Activated T-helper 1 cell treated with Interleukin-2 at 50 U/mL for 16 hours (primary cell): ENCODE results near the gene FBXL16.
"Not testable (repeated sequence)": the region's sequence is repeated elsewhere in the genome, so short reads cannot be mapped to it uniquely, and the experiment has no call there.

Experiments used
- DNase-seq: peaks from one replicate; pipeline ENCODE4 v3.0.0-alpha.2; 2020; ENCODE audit warnings: low read depth

FBXL16 gene

GRCh38 chr16:722835-723633 is 17.4 kb upstream of the FBXL16 start:
- DNase-seq: no peak

DNA sequence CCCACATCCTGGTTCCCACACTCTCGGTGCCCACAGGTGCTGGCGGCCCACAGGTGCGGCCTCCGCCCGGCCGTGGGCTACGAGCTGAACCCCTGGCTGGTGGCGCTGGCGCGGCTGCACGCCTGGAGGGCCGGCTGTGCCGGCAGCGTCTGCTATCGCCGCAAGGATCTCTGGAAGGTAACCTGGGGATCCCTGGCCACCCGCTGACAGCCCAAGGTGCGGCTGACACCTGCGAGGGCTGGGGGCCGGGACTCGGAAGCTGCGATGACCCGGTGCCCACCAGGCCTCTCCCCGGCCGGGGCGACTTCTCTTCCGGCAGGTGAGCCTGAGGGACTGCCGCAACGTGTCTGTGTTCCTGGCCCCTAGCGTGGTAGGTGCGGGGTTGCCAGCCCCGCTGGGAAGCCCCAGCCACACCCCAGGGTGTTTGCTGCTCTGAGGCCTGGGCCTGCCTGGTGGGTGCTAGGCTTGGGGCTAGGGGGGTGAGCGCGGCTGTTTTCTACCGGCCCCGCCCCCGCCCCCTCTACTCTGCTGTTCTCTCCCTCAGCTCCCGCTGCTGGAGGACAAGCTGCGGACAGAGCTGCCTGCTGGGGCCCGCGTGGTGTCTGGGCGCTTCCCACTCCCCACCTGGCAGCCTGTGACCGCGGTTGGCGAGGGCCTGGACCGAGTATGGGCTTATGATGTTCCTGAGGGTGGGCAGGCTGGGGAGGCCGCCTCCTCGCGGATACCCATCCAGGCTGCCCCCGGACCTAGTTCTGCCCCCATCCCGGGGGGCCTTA is 16.4 kb upstream of the FBXL16 start:
- no peak for DNase-seq

GRCh38 chr16:720990-721764 is 15.6 kb upstream of the FBXL16 start, which contains the start of gene ANTKMT:
Gene ANTKMT (plus strand): TSS chr16:721146. CDS start chr16:721275, 129 bp downstream.
- peak; percentile 61 for DNase-seq

DNA sequence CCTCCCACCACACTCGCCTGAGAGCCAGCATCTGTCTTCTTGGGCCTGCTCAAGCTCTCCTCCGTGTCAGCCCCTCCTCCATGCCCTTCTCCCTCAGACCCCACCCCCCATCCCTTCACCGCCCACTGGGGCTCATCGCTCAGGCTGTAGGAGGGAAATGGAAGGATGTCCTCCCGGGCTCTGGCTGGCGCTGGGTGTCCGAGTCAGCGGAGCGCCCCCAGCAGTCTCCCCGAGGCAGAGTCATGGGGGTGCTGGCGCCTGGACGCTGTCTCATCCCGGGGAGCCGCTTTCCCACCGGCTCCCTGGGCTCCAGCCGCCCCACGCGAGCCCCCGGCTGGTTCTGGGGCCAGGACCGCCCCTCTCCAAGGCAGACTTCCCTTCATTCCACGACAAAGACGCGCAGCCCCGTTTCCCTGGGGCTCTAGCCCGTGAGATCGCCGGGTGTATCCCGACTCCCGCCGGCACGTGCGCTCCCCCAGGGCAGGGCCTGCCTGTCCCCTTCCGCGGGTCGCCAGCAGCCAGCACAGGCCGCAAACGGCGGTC is 14.9 kb upstream of the FBXL16 start:
- DNase-seq: no peak

- no peak for DNase-seq
These were observed 14.3 kb upstream of the FBXL16 start for GRCh38 chr16:719815-720446.

GRCh38 chr16:718922-719321 is 13.3 kb upstream of the FBXL16 start:
- DNase-seq: no peak

DNA sequence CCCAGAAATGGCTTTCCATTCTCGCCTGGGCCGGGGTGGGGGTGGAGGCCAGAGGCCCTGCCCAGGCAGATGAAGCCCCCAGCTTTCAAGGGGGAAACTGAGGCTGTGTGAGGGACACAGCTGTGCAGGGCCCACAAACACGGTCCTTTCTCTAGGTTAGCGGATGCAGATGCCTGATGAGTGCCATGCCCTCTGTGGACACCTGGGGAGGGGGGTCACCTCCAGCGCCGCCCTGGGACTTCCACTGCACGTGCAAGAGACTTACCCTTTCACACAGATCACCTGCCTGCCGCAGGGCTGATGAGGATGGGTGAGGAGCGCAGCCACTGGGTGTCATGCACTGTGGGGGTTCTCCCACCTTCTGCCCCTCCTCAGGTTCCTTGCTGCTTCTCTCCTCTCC is 12.8 kb upstream of the FBXL16 start:
- DNase-seq: no peak

DNA sequence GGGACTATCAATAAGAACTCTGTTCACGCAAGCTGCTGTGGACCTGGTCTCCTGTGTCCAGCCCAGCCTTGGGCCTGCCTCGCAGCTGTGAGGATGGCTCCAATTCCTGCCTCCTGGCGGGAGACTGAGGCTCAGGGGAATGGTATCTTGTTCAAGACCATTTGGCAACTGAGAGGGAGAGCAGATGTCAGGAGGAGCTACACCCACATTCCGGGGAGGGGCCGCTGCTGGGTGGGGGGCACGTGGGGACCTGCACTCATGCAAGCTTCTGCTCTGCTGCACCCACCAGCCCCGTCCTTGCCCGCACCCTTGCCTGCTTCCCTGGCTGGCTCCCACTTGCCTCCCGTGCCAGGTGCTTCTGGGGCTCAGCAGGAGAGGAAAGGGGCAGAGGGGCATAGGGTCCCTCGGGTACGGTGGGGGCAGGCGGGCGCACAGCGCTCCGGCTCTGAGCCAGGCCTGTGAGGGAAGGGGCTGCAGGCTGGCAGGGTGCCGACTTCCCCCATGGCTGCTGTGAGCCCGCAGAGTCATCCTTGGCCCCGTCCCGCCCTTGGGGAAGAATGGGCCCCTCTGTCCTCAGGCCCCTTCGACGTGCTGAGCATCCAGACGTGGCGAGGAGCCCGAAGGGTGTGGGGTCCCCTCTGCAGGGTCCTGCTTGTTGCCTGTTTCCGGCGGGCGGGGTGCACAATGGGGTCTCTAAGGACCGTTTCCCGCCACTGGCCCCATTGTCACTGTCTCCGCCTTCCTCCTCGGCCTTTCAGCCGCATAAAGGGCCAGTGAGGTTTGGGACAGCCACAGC is 12.0 kb upstream of the FBXL16 start:
- DNase-seq: no peak

DNA sequence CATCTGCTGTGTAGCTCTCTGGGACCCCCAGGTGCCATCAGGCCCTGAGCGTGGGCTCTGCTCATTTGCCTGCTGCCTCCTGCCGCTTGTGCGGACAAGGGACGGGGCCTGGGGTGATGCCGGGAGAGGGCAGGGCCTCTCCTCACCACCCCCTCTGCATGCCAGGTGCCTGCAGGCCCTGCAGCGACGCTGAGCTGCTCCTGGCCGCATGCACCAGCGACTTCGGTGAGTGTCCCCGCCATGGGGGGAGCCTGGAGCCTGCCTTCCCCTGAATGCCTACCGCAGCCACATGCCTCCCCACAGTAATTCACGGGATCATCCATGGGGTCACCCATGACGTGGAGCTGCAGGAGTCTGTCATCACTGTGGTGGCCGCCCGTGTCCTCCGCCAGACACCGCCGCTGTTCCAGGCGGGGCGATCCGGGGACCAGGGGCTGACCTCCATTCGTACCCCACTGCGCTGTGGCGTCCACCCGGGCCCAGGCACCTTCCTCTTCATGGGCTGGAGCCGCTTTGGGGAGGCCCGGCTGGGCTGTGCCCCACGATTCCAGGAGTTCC is 11.2 kb upstream of the FBXL16 start:
- no peak for DNase-seq

- DNase-seq: no peak
These were observed 10.6 kb upstream of the FBXL16 start for GRCh38 chr16:716200-716568.

GRCh38 chr16:715477-716199 is 10.0 kb upstream of the FBXL16 start:
- DNase-seq: no peak

DNA sequence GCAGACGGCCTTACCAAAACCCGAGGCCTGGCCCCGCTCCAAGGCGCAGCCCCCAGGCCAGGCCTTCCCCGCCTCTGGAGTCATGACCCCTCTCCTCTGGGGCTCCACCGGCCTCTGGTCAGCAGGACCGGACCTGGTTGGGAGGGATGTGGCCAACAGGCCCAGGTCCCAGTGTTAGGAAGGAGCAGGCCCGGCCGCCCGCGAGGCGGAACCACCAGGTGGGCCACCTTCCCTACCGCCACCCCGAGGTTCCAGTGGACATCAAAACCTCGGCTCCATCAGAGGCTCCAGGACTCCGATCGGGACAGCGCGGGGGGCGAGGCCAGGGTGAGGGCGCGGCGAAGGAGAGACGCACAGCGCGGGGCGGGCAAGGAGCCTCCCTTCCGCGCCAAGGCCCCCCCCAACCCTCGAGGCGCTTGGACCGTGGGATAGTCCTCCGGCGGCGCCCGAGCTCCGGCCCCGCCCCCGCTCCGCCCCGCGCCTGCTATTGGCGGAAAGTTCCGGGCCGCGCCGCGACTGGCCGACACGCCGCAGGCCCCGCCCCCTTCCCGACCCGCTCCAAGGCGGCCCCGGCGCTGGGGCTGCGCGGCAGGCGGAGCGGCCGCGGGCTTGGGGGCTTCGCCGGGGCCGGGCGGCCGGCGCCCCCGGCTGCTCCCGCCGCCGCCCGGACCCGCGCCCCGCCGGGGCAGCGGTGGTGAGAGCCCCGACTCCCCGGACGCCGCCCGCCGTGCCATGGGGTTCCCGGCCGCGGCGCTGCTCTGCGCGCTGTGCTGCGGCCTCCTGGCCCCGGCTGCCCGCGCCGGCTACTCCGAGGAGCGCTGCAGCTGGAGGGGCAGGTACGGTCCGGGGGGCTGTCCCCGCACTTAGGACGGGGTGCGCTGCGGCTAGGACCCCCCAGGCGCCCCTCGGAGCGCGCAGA is 9.2 kb upstream of the FBXL16 start, which contains the start of gene METRN:
TSS of gene METRN (plus strand) at position 561 of the 919 bp plus-strand sequence. CDS start at position 733, 172 bp downstream.
- peak; percentile 83 for DNase-seq

- DNase-seq: no peak
These were observed 8.5 kb upstream of the FBXL16 start for GRCh38 chr16:714079-714478.

GRCh38 chr16:712740-713250 is 7.2 kb upstream of the FBXL16 start:
- not testable (repeated sequence) for DNase-seq

- DNase-seq: peak; percentile 69
These were observed 6.1 kb upstream of the FBXL16 start for GRCh38 chr16:711548-712320.

DNA sequence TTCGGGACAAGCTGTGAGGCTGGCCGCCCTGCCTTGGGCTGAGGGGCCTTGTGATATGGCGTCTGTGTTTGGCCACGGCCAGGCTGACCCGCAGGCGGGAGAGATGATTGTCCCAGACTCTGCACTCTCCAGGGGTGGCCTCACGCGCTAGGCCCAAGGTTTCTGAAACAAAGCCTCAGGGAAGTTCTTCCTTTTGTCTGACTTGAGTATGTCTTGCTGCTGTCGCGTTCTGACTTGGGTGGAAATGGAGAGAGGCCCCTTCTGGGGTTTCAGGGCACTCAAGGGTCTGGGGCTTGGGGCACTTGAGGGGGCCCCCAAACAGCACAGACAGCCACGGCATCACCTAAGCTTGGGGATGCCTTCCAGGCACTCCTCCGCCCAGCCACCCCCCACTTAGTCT is 5.5 kb upstream of the FBXL16 start:
- no peak for DNase-seq

GRCh38 chr16:710500-711075 is 5.0 kb upstream of the FBXL16 start:
- no peak for DNase-seq
